K562 (cell line): ENCODE results near the gene NKG7. TPM values are rescaled to one million over a fixed set of nuclear protein-coding genes. Genes with fewer than 3 reads are reported as not detected.
A peak's percentile ranks its signal among the peaks of the same experiment; 100 is the strongest.

Experiments
- KDM5B ChIP-seq: fragments of 200-600 bp; sonication (generic); IDR thresholded peaks from 2 replicates; pipeline ENCODE4 v1.6.1; 2012; ENCODE audit warnings: low read depth, mild to moderate bottlenecking, moderate library complexity, low read length, control low read depth, inconsistent platforms; ENCODE audit not compliant: insufficient replicate concordance
- RNF2 ChIP-seq: sonication (generic); IDR thresholded peaks from 2 replicates; pipeline ENCODE4 v1.6.1; 2016
- ZNF212 ChIP-seq: fragments of 450-650 bp; formaldehyde crosslinking; IDR thresholded peaks from 2 replicates; pipeline ENCODE4 v1.4.0; 2020; ENCODE audit warnings: mild to moderate bottlenecking
- polyA plus RNA-seq, 8 experiments: library from polyadenylated mRNA; depleted of rRNA in 4 of 8; stranded (reverse) in 5 of 8; unstranded in 3 of 8; fragments of >200 nt; fragmentation: Nextera tagmentation in 2 of 8; fragmentation: Illumina TruSeq in 1 of 8; extraction: Ambion mirVana in 2 of 8; extraction: Trizol in 1 of 8; gene quantifications; 2 replicates each; pipeline versions ENCODE4 v1.2.1 to v1.2.3, GENCODE V29; 2011 to 2014; ENCODE audit warnings: inconsistent platforms in 1 of 8, missing spikeins in 1 of 8
- total RNA-seq, 7 experiments: library from RNA; depleted of rRNA in 6 of 7; stranded (reverse); fragments of >200 nt in 6 of 7; fragmentation: Illumina TruSeq in 2 of 7; extraction: Trizol in 2 of 7; gene quantifications; 2 replicates each; pipeline versions ENCODE4 v1.2.1 to v1.2.3, GENCODE V29; 2011 to 2021; ENCODE audit warnings: low replicate concordance in 1 of 7
- TF ChIP-seq, protein P1 (sequence below): sonication (generic); formaldehyde crosslinking; IDR thresholded peaks from 2 replicates; pipeline ENCODE4 v1.8.0; 2022; ENCODE audit warnings: mild to moderate bottlenecking, missing genetic modification reagents
- TF ChIP-seq, protein P2 (sequence below): fragments of 450-650 bp; IDR thresholded peaks from 2 replicates; pipeline ENCODE4 v1.6.1; 2016
- TF ChIP-seq, protein P3 (sequence below): fragments of 450-650 bp; IDR thresholded peaks from 2 replicates; pipeline ENCODE4 v1.6.1; 2018; ENCODE audit not compliant: partially characterized antibody

Gene NKG7
- total and polyA plus RNA-seq, 9 of the 15 experiments (the other 6 are each of a cell fraction or from before 2014, with no cell fraction given) = 0.30 to 0.70 (median 0.51) TPM; not detected in 2

DNA sequence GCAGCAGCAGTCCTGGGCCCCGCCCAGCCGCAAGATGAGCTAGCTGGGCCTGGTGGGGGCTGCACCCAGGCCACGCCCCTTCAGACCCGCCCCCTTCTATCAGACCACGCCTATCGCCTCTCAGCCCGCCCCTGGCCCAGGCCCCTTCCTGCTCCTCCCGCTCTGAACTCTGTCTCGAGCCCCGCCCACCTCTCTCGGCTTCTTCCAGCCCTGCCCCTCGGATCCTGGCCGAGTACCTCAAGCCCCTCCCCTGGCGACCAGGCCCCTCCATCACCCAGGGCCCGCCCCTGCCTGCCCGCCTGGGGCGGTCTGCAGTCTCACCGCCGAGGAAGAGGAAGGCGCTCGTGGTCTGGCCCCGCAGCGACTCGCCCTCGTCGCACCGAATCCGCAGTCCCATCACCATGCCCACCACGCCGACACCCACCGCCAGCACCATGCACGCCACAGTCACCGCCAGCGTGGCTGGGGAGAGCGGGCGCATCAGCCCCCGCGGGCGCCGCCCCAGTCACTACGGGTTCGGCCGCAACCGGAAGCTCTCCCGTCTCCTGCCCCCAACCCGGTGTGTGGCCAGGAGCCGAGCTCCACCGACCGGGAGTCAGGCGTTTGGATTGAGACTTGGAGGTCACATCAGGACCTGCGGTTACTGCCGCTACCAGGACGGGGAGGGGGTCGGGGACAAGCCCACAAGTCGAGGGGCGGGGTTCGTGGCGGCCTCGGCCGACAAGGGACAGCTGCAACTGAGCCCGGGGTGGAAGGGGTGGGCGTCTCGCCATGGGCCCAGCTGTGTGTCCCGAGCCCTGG, 4.7 kb downstream of the NKG7 start (continued):
- TF ChIP-seq RNF2 = peak; percentile 58; the same call in 1 of the 2 replicates
- TF ChIP-seq, protein P1, sequence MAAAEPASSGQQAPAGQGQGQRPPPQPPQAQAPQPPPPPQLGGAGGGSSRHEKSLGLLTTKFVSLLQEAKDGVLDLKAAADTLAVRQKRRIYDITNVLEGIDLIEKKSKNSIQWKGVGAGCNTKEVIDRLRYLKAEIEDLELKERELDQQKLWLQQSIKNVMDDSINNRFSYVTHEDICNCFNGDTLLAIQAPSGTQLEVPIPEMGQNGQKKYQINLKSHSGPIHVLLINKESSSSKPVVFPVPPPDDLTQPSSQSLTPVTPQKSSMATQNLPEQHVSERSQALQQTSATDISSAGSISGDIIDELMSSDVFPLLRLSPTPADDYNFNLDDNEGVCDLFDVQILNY (CRISPR knock-in tag) = peak; percentile 79
- TF ChIP-seq, protein P2, sequence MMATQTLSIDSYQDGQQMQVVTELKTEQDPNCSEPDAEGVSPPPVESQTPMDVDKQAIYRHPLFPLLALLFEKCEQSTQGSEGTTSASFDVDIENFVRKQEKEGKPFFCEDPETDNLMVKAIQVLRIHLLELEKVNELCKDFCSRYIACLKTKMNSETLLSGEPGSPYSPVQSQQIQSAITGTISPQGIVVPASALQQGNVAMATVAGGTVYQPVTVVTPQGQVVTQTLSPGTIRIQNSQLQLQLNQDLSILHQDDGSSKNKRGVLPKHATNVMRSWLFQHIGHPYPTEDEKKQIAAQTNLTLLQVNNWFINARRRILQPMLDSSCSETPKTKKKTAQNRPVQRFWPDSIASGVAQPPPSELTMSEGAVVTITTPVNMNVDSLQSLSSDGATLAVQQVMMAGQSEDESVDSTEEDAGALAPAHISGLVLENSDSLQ = peak; percentile 85
- peak; percentile 39 for TF ChIP-seq KDM5B
- TF ChIP-seq ZNF212 (CRISPR knock-in tag) = no peak
- TF ChIP-seq, protein P3, sequence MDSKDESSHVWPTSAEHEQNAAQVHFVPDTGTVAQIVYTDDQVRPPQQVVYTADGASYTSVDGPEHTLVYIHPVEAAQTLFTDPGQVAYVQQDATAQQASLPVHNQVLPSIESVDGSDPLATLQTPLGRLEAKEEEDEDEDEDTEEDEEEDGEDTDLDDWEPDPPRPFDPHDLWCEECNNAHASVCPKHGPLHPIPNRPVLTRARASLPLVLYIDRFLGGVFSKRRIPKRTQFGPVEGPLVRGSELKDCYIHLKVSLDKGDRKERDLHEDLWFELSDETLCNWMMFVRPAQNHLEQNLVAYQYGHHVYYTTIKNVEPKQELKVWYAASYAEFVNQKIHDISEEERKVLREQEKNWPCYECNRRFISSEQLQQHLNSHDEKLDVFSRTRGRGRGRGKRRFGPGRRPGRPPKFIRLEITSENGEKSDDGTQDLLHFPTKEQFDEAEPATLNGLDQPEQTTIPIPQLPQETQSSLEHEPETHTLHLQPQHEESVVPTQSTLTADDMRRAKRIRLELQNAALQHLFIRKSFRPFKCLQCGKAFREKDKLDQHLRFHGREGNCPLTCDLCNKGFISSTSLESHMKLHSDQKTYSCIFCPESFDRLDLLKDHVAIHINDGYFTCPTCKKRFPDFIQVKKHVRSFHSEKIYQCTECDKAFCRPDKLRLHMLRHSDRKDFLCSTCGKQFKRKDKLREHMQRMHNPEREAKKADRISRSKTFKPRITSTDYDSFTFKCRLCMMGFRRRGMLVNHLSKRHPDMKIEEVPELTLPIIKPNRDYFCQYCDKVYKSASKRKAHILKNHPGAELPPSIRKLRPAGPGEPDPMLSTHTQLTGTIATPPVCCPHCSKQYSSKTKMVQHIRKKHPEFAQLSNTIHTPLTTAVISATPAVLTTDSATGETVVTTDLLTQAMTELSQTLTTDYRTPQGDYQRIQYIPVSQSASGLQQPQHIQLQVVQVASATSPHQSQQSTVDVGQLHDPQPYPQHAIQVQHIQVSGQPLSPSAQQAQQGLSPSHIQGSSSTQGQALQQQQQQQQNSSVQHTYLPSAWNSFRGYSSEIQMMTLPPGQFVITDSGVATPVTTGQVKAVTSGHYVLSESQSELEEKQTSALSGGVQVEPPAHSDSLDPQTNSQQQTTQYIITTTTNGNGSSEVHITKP = no peak
